ENCODE data around the gene GHRHR.
A peak's percentile ranks its signal among the peaks of the same experiment; 100 is the strongest.

GHRHR gene

DNA sequence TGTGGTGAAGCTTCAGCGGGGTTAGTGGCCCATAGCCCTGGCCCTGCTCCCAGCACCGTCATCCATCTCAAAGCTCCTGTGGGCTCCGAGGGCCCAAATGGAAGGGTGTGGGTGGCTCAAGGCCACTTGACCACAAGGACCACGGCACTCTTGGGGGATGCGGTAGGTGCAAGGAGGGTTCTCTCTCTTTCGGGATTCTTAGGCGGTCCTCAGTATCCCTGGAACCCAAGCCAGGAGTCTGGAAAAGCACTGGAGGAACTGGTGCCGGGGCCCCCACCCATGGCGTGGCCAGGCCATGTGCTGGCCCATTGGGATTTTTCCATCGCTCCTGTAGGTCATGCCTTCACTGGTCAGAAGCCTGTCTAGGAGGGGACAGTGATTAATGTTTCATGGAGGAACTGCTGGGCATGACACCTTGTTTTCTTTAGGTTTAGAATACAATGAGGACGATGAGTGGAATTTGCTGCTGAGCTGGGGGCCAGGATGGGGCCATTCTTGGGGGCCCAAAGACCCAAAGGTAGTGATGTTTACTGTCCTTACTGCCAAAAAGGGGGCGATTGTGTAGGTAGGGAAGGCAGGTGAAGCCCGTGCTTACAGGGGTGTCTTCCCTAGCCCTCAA is 35.4 kb upstream of the GHRHR start:
- no peak for DNase-seq (ENCODE audit: low spot score)

DNA sequence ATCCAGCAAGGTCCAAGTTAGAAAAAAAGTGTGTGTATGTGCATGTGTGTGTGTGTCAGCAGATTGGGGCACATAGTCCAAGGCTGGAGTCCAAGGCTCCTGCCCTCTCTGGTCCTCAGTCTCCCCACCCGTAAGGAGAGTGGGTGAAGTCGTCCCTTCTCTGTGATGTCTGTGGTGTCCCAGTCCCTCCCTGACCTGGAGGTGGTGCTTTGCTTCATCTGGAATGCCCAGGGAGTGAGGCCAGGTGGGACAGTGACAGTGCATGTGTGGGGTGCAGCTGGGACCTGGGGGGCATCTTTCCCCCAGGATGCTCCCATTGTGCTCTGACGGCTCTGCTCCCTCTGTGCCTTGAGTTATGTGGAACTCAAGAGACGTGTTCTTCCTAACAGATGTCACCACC is 34.1 kb upstream of the GHRHR start:
- DNase-seq (ENCODE audit: low spot score), result no peak

DNA sequence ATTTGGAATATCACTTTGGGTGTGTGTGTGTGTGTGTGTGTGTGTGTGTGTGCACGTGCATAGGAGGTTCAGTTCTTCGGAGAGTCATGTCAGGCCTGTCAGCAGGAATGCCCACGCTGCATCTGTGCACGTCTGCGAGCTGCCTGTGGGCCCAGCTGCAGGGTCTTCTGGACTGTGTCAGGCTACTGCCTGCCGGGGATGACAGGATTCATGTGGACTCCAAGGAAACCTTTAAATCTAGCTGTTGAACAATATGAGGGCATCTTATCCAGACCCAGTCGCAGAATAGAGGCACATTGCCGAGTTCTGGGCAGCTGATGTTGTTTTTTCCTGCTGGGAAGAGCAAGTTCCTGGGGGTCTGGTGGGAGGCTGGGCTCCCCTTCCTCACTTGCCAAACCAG is 33.1 kb upstream of the GHRHR start:
- DNase-seq (ENCODE audit: low spot score), result no peak

GRCh38 chr7:30931161-30931928 is 32.4 kb upstream of the GHRHR start:
- no peak for DNase-seq (ENCODE audit: low spot score)

- DNase-seq (ENCODE audit: low spot score), result no peak
Observed at GRCh38 chr7:30931929-30932540, 31.7 kb upstream of the GHRHR start.

DNA sequence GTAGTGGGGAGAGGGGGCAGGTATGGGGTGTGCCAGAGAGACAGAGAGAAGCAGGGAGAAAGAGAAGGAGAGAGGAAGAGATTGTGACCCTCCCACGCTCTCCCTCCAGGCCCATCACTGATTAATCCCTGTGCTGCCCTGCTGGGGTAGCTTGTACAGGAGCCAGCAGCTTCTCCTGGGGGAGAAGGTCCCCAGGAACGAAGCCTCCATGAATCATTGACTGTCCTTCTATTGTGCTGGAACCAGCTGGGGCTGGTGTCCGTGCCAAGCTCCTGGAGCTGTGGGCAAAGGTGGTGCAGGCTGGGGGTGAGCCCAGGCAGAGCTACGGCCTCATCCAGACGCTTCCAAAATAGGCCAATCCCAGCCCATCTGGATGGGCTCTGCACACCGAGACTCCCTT is 31.2 kb upstream of the GHRHR start:
- no peak for DNase-seq (ENCODE audit: low spot score)

DNA sequence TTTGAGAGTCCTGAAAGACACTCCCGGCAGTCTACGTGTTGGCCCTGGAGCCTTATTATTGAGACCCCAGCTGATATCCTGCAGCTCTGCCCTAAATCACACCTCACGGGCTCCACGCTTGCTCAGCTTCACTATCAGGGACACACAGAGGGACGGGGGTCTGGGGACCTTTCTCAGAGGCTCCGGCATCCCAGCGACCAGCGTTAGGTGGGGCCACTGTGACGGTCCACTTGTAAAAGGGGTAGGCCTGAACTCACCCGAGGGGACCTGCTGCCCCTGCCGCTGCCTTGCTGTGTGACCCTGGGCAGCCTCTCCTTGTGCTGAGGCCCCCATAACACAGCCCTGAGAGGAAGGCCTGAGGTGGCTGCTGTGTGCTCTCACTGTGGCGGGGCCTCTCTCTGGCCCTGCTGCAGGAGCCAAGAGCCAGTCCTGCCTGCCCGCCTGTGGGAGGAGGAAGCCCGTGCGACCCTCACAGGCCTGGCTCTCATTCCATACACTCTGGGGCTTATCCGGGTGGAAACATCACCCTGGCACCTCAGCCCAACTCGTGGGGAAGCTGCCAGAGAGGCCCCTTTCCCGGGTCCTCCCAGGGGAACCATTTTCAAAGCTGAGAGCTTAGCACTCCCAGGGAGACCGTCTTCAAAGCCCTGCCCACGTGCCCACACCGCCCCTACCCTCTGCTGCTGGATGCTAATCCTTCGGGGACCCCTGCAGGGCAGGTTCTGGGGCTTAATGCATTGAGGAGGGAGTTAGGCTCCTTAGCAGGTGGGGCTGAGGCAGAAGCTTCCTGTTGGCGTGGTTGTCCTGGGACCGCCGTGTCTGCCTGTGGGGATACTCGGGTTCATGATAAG is 30.4 kb upstream of the GHRHR start:
- DNase-seq (ENCODE audit: low spot score), result no peak

GRCh38 chr7:30934225-30934624 is 29.5 kb upstream of the GHRHR start:
- DNase-seq (ENCODE audit: low spot score), result no peak

DNA sequence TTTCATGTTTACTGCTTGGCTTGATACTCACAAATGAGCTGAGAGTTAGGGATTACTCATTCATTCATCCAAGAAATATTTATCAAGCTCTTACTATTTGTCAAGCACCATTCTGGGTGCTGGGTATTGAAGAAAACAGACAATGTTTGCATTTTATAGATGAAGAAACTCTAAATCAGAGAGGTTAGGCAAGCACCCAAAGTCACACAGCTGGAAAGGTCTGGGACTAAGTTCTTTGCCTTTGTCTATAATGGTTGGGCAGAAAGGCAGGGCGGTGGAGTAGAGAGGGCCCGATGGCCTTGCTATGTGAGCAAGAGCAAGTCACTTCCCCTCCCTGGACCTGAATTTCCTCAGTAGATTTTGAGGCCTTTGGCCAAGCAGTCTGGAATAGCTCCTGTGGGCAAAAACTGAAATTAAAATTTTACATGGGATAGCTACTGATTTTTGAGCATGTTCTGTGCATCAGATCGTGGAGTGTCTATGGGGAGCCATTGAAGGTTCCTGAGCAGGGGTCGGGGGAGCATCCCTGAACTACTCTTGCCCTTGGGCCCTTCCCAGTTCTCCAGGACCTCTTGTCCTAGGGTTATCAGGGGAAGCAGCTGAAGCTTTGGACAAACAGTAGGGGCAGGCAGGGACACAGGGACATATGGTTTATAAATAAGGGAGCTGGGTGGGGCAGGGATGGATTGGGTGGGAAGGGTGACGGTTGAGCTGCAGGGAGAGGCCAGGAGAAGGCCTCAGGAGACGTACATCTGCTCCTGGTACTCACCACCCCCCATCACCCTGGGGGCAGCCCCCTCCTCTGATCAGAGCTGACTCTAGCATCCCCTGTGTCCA is 28.8 kb upstream of the GHRHR start:
- no peak for DNase-seq (ENCODE audit: low spot score)

DNA sequence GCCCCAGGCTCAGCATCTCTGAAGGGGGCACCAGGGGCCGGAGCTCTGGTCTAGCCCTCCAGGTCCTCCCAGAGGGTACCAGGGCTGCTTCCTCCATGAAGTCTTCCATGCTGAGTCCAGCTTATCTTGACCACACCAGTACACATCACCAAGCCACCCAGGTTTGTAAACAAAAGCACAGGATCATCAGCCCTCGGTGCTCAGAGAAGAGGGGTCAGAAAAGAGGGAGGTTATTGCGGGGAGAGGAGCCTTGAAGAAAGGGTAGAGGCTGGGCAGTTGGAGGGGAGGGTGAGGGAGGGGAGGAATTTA is 28.2 kb upstream of the GHRHR start:
- DNase-seq (ENCODE audit: low spot score), result no peak

- DNase-seq (ENCODE audit: low spot score), result no peak
Observed at GRCh38 chr7:30936650-30937245, 27.0 kb upstream of the GHRHR start.

DNA sequence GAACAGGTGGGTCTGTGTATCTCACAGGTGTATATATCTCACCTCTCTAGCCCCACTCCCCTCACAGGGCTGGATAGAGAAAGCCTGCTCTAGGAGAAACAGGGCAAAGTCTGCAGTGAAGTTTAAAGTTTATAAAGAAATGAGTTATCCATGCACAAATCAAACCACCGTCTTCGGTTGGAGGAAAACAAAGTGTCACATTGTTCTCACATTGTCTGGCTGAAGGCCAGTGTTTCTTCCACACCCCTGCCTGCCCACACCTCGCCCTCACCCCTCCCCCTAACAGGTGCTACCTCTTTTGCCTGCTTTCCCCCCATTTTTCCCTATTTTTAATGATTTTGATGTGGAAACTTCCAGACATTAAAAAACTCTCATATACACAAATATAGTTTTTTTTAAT is 26.3 kb upstream of the GHRHR start:
- DNase-seq (ENCODE audit: low spot score), result no peak

DNA sequence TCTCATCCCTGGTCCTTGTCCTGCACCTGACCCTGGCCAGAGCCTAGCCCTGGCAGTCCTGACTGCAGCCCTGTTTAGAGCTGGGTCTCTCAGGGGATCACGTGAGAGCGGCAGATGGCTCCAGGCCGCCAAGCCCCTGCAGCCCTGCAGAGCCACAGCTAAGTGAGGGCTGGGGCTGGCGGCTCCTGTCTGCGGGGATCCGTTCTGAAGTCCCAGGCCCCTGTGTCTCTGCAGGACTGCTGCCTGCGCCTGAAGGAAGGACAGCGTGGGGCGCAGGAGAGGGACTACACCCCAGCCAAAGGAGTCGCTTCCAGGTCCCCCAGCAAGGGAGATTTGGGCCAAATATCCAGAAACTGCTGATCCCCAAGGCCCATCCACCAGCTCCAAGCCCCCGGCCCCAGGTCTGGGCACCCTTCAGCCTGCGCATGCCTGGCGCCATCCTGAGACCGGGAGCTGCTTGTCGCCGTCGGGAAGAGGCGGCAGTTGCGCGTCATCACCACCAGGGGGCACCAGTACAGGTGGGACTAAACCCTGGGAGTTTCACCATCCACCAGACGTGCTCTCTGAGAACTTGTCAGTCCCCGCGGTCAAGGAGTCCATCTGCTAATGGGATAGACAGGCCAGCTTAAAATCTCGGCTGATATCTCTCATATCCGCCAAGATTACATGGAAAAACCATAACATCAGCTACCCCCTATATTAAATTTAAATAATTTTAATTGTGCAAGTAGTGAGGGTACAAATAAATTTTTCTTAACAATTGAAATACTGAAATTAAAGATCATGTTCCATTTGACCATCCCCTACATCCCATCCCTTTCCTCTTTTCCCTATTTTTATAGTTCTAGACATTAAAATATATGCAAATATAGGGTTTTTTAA is 25.1 kb upstream of the GHRHR start:
- peak; percentile 79 for DNase-seq (ENCODE audit: low spot score)

DNA sequence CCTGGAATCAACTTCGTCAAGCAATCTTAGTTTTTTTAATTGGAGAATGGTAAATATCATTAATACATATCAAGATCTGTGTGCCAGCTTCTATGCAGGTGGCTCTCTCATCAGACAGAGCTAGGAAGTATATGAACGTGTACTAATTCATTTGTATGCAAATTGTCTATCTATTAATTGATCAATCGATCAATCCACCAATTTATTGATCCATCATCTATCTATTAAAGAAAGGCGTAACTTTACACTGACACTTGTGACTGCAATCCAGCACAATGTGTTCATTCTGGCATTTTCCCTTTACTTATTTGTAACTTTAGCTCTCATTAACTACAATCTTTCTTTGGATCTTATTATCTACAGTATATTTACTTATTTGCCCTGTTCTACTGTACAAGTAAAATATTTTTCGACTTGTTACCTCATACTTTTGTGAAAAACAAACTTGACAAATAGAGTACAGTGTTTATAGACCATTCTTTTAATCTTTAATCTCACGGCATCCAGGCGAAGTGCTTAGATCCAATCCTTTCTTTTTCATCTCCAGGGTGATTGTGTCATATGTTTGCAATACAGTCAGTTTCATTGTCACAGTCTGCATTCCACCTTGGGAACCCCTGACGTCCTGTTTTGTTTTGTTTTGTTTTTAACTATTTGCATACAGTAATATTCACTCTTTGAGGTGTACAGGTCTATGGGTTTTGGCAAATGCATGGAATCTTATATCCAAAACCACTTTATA is 22.0 kb upstream of the GHRHR start:
- no peak for DNase-seq (ENCODE audit: low spot score)

DNA sequence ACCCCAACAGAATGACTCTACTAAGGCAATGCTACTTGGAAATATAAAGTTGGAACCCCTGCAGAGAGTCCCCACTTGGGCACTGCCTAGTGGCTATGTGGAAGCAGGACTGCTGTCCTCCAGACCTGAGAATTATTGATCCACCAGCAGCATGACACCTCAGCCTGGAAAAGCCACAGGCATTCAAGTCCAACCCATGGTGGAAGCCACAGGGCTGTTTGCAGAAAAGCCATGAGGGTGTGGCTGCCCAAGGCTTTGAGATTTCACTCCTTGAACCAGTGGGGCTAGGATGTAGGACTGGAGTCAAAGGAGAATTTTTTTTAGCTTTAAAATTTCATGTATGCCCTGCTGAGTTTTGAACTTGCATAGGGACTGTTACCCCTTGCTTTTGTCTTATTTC is 13.6 kb upstream of the GHRHR start:
- no peak for DNase-seq (ENCODE audit: low spot score)

DNA sequence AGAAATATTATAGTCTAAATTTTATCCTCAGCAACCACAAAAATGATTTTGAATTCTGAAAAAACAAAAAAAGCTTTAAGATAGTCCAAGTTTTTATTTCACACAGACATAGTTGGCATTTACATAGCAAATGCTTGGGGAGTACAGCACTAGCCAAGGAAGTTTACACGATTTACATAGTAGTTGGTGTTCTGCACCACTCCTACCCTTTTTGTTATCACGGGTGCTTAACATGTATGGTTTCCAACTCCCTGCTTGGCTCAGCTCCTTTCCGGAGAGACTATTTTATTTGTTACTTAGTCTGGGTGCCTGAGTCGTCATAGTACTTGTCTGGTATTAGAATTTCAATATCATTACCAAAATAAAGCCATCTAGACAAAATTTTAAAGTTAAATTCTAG is 8.8 kb upstream of the GHRHR start:
- DNase-seq (ENCODE audit: low spot score), result no peak

DNA sequence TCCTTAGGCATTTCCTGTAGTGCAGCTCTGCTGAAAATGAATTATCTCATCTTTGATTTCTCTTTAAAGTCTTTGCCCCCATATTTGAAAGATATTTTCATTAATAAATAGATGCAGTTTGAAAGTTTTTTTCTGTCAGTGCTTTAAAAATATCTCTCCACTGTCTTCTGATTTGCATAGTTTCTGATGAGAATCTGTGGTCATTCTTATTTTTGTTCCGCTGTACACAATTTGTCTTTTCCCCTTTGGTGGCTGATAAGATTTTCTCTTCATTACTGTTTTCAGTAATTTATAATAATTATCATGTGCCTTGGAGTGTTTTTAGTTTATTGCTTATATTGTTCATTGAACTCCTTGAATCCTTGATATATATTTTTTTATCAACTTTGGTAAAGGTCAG is 7.0 kb upstream of the GHRHR start:
- DNase-seq (ENCODE audit: low spot score), result no peak

DNA sequence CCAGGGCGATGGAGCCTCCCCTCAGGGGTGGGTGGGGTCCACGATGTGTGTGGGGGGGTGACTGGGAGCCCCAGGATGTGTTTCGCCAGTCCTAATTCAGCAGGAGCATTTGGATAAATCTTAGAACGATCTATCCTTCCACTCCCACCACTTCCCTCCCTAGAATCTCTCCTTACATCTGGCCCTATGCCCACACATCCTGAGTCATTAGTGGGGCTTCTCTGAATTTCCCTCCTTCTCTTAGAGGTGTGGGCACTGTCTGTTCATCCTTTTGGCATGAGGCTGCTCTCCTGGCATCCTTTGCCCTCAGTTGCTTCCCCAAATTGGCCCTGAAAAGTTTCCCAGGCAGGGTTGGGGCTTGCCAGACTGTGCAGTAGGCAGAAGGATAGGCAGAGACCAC is 1.6 kb downstream of the GHRHR start:
- DNase-seq (ENCODE audit: low spot score), result no peak

- no peak for DNase-seq (ENCODE audit: low spot score)
Observed at GRCh38 chr7:30965883-30966282, 2.1 kb downstream of the GHRHR start.

DNA sequence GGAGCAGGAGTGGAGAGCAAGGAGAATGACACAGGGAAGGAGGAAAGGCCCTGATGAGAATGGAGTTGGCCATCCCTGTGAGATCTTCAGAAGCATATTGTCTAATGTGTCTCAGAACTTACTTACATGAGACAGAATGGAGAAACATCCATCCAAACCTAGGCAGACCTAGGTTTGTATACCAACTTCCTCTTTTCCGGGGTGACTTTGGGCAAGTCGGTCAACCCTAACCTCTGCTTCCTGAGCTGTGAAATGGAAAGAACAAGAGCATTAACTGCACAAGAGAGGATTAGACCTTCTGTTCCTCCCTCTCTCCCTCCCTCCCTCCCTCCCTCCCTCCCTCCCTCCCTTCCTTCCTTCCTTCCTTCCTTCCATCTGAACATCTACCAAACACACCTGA is 4.5 kb downstream of the GHRHR start:
- DNase-seq (ENCODE audit: low spot score), result no peak
